A549 (cell line): ENCODE measurements around the gene PVRIG.
"Not testable (repeated sequence)": the region's sequence is repeated elsewhere in the genome, so short reads cannot be mapped to it uniquely, and the experiment has no call there.

Source experiments
- BHLHE40 ChIP-seq: IDR thresholded peaks from 2 replicates; pipeline ENCODE4 v1.6.1; 2012; ENCODE audit warnings: low read depth, low read length, inconsistent platforms
- CBX2 ChIP-seq: fragments of 200-600 bp; sonication (generic); IDR thresholded peaks from 2 replicates; pipeline ENCODE4 v1.6.1; 2016; ENCODE audit warnings: low read depth, mild to moderate bottlenecking, borderline replicate concordance
- CTCF ChIP-seq: fragments of >200 bp; sonication (Bioruptor Twin); formaldehyde crosslinking; IDR thresholded peaks from 3 replicates; pipeline ENCODE4 v1.5.1; 2016
- E2F6 ChIP-seq: IDR thresholded peaks from 2 replicates; pipeline ENCODE4 v1.6.1; 2012; ENCODE audit warnings: low read depth, borderline replicate concordance
- ESRRA ChIP-seq: fragments of 150-350 bp; IDR thresholded peaks from 2 replicates; pipeline ENCODE4 v1.6.1; 2014; ENCODE audit warnings: mild to moderate bottlenecking, low read length, borderline replicate concordance
- HDAC2 ChIP-seq: fragments of 200-600 bp; sonication (generic); IDR thresholded peaks from 2 replicates; pipeline ENCODE4 v1.6.1; 2016
- JUN ChIP-seq, 2 experiments: fragments of >200 bp; sonication (Bioruptor Twin); formaldehyde crosslinking; IDR thresholded peaks; 2 replicates in 1 of 2; 3 replicates in 1 of 2; pipeline ENCODE4 v1.6.1; 2016 to 2017
- MAX ChIP-seq: IDR thresholded peaks from 2 replicates; pipeline ENCODE4 v1.6.1; 2012
- NFE2L2 ChIP-seq: fragments of 150-350 bp; conservative IDR thresholded peaks from 2 replicates; pipeline ENCODE4 v1.6.1; 2014; ENCODE audit warnings: low read length
- POLR2A ChIP-seq: IDR thresholded peaks from 2 replicates; pipeline ENCODE4 v1.6.1; 2012; ENCODE audit warnings: mild to moderate bottlenecking, low read length
- RAD21 ChIP-seq, 2 experiments: fragments of >200 bp in 1 of 2; sonication (Bioruptor Twin) in 1 of 2; formaldehyde crosslinking in 1 of 2; IDR thresholded peaks in 1 of 2; conservative IDR thresholded peaks in 1 of 2; 2 replicates in 1 of 2; 3 replicates in 1 of 2; pipeline ENCODE4 v1.6.1; 2012 to 2018; ENCODE audit warnings: inconsistent platforms in 1 of 2
- RCOR1 ChIP-seq: fragments of 150-350 bp; IDR thresholded peaks from 2 replicates; pipeline ENCODE4 v1.6.1; 2014; ENCODE audit warnings: antibody characterized with exemption, low read length, low read depth
- ZFP36 ChIP-seq: fragments of 450-650 bp; IDR thresholded peaks from 2 replicates; pipeline ENCODE4 v1.6.1; 2014; ENCODE audit warnings: borderline replicate concordance; ENCODE audit not compliant: partially characterized antibody

GRCh38 chr7:100234660-100235317, 15.0 kb downstream of the PVRIG start:
- TF ChIP-seq CTCF; BHLHE40; CBX2; JUN (IDR thresholded peaks at IDR 0.05); HDAC2; MAX; RCOR1; POLR2A; ZFP36; ESRRA; RAD21 (conservative IDR thresholded peaks at IDR 0.05 in 1 of 2, IDR thresholded peaks at IDR 0.05 in 1 of 2); NFE2L2; E2F6: not testable (repeated sequence)
